HuH-7.5 (cell line): ENCODE measurements around the gene STK33.

Experiments
- DNase-seq: peaks from one replicate; pipeline ENCODE4 v3.0.0; 2011; ENCODE audit warnings: low spot score

STK33 gene

GRCh38 chr11:8354622-8355415 lies 239.2 kb downstream of the STK33 start:
- no peak for DNase-seq

GRCh38 chr11:8352876-8353505 lies 241.0 kb downstream of the STK33 start:
- no peak for DNase-seq

DNA sequence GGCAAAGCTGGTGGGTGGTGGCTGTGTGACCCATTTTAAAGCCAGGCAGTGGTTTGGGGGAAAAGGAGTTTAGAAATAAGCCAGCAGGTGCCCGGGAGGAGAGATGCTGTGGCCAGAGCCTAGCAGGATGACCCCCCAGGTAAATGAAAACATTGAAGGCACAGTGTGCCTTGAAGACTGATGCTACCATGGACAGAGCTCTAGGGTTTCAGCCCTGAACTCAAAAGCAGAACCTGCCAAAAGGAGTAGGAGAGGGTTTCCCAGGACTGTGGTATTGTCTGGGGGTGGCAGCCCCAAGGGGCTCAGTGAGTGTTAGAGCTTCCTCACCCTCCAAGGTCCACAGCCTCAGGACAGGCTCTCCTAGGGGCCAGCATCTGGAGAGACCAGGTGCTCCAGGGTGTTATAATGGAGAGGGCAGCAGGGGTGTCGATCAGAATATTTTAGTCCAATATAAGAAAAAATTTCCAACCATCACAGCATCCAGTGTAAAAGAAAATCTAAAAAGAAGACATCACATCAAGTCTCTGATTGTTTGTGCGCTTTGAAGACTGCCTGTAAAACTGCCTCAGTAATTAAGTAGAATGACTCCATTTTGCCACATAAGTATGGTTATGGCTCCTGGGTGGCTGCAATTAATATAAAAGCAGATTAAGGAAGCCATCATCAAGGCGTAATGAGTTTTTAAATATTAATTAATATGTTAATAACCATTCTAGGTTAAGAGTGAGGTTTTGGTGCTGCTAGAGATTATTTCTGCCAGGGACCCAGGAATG lies 241.7 kb downstream of the STK33 start:
- DNase-seq: no peak

DNA sequence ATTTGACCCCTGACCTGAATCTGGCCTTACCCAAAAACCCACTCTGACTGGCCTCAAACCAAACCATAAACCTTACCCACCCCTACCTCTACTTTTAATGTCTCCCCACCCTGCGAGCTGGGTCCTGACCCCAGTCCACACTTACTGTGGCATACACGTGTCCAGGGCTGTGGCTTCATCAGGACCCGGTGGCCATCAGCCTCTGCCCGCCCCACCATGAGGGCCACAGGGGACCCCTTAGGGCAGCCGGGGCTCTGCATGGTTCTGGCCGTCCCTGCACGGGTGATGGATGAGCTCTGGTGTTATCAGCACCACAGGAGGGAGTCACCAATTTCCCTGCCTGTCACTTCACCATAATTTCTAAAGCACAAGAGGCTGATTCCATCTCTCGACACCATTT lies 242.8 kb downstream of the STK33 start:
- no peak for DNase-seq

- DNase-seq: no peak
These were observed 246.1 kb downstream of the STK33 start for GRCh38 chr11:8347978-8348377.

DNA sequence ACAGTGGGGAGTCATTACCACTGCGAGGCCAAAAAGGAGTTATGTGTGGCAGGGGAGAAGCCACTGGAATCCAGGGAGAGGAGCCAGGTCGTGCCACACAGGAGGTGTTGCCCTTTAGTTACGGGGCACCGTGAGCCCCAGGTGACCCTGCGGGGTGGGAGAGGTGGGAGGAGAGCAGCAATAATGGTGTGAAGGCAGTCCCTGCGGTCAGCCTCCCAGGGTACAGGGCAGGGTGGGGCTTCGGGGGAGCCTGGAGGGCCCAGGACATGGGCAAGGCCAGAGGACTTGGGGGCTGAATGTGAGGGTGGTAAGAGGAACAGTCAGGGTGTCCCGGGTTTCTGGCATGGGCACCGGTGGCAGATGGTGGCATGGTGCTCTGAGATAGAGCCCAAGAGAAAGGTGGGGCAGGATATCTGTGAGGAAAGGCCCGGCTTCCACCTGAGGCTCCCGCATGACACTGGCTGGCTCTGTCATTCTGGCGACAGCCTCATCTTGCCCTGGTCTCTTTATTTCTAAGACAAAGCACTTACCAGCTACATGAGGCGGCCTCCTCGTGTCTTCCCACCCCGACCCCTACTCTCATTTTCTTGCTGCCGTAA lies 247.8 kb downstream of the STK33 start:
- DNase-seq: no peak

DNA sequence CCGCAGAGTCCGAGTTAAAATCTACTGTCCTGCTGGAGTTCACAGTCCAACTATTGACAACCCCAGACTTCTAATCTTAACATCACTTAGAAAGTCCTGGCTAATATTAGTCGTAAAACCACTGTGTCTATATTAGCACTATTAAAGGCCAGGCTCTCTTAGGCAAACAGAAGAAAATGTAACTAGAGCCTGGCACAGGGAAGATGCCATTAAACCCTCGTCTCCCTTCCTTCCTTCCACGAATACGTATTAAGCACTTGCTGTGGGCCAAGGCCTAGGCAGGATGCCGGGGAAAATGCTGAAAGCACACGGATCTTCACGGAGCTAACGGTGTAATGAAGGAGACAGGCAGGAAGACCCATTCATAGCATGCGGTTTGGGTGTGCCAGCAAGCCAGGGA lies 248.8 kb downstream of the STK33 start:
- no peak for DNase-seq

DNA sequence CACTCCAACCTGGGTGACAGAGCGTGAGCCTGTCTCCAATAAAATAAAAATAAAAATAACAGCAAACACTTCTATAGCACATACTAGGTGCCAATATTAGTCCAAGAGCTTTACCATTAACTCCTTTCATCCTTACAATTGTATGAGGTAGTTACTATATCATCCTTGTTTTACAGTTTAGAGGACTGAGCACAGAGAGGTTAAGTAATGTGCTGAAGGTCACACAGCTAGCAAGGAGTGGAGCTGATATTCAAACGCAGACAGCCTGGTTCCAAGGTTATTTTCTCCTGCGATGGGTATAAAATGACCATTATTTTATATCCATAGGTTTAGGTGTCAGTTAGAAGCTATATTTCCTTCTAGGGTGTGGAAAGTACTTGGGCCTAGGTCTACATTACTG lies 249.7 kb downstream of the STK33 start:
- DNase-seq: no peak

- DNase-seq: no peak
These were observed 251.0 kb downstream of the STK33 start for GRCh38 chr11:8342821-8343681.

GRCh38 chr11:8341996-8342395 lies 252.0 kb downstream of the STK33 start:
- no peak for DNase-seq
